ENCODE results near the gene SH3TC1. TPM values are rescaled to one million over a fixed set of nuclear protein-coding genes. Genes with fewer than 3 reads are reported as not detected.

SH3TC1 gene
- polyA plus RNA-seq, 3 donors: 23.0 to 32.5 (median 32.2) TPM

- DNase-seq: no peak
Measured at GRCh38 chr4:8197521-8197920, 1.6 kb upstream of the SH3TC1 start.

- DNase-seq: no peak
Measured at GRCh38 chr4:8198206-8198905, 734 bp upstream of the SH3TC1 start.

GRCh38 chr4:8199594-8200301, 658 bp downstream of the SH3TC1 start:
- DNase-seq: no peak

- DNase-seq: no peak
Measured at GRCh38 chr4:8200302-8200975, 1.3 kb downstream of the SH3TC1 start.

- no peak for DNase-seq
Measured at GRCh38 chr4:8201321-8201781, 2.3 kb downstream of the SH3TC1 start.

- DNase-seq: no peak
Measured at GRCh38 chr4:8202108-8203051, 3.3 kb downstream of the SH3TC1 start.

- no peak for DNase-seq
Measured at GRCh38 chr4:8203052-8203401, 3.9 kb downstream of the SH3TC1 start.

- no peak for DNase-seq
Measured at GRCh38 chr4:8203817-8204216, 4.7 kb downstream of the SH3TC1 start.

- no peak for DNase-seq
Measured at GRCh38 chr4:8204576-8205227, 5.6 kb downstream of the SH3TC1 start.

- DNase-seq: no peak
Measured at GRCh38 chr4:8205241-8205707, 6.2 kb downstream of the SH3TC1 start.

GRCh38 chr4:8205749-8206611, 6.9 kb downstream of the SH3TC1 start:
- DNase-seq: no peak

GRCh38 chr4:8207314-8207713, 8.2 kb downstream of the SH3TC1 start:
- no peak for DNase-seq

- no peak for DNase-seq
Measured at GRCh38 chr4:8208565-8208964, 9.5 kb downstream of the SH3TC1 start.

- DNase-seq: no peak
Measured at GRCh38 chr4:8209181-8209874, 10.2 kb downstream of the SH3TC1 start.

GRCh38 chr4:8210010-8210409, 10.9 kb downstream of the SH3TC1 start:
- no peak for DNase-seq

- DNase-seq: no peak
Measured at GRCh38 chr4:8210616-8211015, 11.5 kb downstream of the SH3TC1 start.

GRCh38 chr4:8211251-8211650, 12.2 kb downstream of the SH3TC1 start:
- no peak for DNase-seq

GRCh38 chr4:8211737-8212581, 12.9 kb downstream of the SH3TC1 start:
- no peak for DNase-seq

- no peak for DNase-seq
Measured at GRCh38 chr4:8212622-8213021, 13.5 kb downstream of the SH3TC1 start.

Measured in renal pelvis (tissue), 4 donors.